ENCODE data around the gene KRT77.
"Not testable (repeated sequence)": the region's sequence is repeated elsewhere in the genome, so short reads cannot be mapped to it uniquely, and the experiment has no call there.

The KRT77 gene

DNA sequence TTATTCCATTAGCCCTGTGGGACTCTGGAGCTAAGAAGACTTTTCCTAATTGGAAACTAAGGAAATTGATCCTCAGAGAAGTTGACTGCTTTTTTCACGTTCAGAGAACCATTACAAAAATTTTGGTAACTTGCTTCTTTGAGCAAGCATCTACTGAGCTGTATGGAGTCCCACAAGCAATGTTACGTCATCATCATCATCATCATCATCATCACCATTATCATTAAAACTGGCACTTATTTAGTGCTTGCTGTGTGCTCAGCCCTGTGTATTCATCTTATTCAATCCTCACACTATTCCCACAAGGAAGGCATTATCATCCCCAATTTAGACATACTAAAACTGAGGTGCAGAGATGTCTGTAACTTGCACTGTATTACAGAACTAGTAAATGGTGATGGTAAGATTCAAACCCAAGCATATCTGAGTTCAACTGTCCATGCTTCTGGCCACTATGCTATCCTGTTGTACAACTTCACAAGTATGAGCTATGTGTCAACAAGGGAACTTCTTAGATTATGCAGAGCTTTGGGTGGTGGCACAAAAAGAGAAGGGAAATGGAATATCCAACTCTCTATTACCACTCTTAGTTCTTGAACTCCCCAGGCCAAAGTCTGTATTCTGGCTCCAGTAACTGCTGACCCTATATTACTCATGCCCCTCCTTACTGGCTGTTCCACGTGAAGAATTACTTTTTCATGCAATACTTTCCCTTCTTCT, 29.5 kb downstream of the KRT77 start:
- DNase-seq: no peak

DNA sequence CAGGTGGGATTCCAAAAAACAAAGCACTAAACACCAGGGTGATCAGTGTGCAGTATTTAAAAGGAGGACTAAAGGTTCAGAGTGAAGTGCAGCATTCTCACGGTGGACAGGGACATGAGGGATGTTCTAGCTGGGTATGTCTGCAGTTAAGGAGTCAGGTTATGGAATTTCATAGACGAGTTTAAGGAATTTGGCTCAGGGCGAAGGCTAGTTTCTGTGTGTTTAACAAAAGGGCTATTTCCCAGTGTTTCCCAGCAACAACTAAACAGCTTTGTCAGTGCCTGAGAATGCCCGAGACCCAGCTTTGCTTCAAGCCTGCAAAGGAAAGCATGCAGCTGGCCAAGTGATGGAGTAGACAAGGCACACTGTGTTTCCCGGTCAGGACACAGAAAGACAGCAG, 30.1 kb downstream of the KRT77 start:
- DNase-seq: no peak

GRCh38 chr12:52672321-52672933, 30.9 kb downstream of the KRT77 start:
- no peak for DNase-seq

- DNase-seq: no peak
Measured at GRCh38 chr12:52670961-52671360, 32.4 kb downstream of the KRT77 start.

GRCh38 chr12:52670506-52670905, 32.8 kb downstream of the KRT77 start:
- no peak for DNase-seq

GRCh38 chr12:52669941-52670340, 33.4 kb downstream of the KRT77 start:
- DNase-seq: not testable (repeated sequence)

GRCh38 chr12:52669426-52669825, 33.9 kb downstream of the KRT77 start:
- no peak for DNase-seq

GRCh38 chr12:52667931-52668330, 35.4 kb downstream of the KRT77 start:
- no peak for DNase-seq

DNA sequence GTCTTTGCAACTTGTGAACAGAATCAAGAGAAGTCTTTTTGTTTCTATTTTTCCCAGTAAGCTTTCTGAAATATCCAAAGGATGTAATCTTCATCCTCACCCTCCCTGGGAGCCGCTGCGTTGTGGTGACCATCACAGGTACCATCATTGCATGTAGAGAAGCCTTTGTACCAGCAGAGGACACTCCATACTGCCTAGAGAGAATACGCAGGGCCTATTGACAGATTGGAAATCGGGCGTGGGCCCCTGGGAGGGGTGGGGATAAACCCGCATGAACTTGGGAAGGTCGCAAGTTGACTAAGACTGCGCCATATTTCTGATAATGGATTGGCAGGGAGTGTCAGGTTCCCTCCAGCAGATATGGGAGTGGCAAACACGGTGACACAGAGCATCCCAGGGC, 35.8 kb downstream of the KRT77 start:
- no peak for DNase-seq

DNA sequence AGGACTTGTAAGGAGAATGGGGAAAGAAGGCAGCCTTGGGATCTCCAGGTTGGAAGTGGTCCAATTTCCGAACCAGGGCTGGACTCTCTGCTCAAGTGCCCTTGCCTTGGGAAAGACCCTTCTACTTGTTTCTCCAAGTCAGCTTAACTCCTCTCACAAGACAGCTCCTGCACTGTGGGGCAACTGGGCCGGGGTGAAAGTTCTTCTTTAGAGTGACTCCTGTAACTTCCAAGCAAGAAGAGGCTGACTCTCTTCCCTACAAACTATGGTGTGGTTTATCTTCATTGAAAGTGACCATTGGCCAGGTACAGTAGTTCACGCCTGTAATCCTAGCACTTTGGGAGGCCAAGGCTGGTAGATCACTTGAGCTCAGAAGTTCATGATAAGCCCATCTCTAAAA, 36.9 kb downstream of the KRT77 start:
- DNase-seq: no peak

GRCh38 chr12:52663420-52663819, 39.9 kb downstream of the KRT77 start:
- DNase-seq: no peak

- DNase-seq: no peak
Measured at GRCh38 chr12:52662918-52663229, 40.5 kb downstream of the KRT77 start.

- DNase-seq: no peak
Measured at GRCh38 chr12:52662093-52662917, 41.0 kb downstream of the KRT77 start.

GRCh38 chr12:52661668-52662067, 41.7 kb downstream of the KRT77 start:
- DNase-seq: no peak

DNA sequence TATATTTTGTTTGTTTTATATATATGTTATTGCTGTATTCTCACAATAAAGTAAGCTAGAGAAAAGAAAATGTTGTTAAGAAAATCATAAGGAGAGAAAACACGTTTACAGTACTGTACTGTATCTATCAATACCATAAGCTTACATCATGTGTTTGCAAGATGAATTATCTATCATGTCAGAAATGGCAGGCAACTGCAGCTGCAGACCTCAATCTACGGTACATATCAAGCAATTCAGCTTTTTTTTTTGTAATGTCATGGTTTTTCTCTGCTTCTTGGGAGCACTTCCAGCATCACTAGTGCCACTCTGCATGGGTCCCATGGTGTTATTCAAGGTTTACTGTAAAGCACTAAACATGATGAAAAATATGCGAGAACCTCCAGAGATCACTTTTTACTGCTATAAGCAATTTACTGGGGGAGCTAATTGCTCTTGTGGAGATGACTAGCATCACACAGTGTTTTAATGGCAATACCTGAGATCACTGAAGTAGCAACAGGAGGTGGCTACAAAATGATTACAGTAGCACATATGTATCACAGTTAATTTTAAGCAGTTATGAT, 42.3 kb downstream of the KRT77 start:
- no peak for DNase-seq

DNA sequence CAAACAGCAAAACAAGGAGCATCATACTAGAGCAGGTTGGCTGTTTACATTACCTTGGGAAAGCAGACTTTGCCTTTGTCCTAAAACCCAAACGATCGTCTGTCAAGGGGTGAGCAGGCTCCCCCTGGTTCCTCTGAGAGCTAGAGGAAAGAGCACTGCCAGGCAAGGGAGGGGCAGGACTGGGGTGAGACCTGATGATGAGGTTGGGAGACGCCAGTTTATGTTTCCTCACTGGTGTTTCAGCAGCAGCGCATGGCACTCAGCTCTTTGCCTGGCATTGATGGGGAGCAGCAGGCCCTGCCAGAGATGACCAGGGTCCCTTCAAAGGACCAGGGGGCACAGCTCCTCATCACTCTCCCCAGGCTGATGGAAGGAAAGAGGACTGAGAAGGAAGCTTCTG, 43.4 kb downstream of the KRT77 start:
- no peak for DNase-seq

GRCh38 chr12:52659395-52659794, 43.9 kb downstream of the KRT77 start:
- no peak for DNase-seq

GRCh38 chr12:52658196-52658595, 45.1 kb downstream of the KRT77 start:
- no peak for DNase-seq

DNA sequence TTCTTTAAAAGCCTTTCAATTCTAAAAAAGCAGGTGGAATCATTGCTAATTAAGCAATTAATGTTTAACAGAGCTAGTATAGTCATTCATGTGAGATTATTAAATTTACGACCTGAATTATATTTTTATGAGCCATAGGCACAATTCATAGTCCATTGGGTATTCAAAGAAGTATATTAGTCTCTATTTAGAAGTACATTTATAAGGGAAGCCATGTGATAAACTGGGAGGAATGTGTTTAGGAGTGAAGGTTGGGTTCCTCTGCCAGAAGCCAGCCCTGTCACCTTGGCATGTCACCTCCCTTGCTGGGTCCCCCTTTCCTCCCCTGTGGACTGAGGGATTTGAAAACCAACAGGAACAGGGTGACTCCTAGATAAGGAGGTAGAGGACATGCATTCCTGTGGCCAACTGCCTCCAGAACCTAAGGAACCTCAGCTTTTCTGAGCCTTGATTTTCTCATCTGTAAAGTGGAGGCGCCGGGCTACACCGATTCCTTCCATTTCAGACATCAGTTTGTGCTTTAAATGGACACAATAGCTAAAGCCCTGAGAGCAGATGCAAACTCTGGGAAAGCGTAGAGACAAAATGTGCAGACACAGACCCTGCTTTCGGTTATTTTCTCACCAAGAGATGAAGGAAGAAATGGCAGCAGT, 45.9 kb downstream of the KRT77 start:
- no peak for DNase-seq

- DNase-seq: no peak
Measured at GRCh38 chr12:52656616-52657015, 46.7 kb downstream of the KRT77 start.

- no peak for DNase-seq
Measured at GRCh38 chr12:52655720-52656124, 47.6 kb downstream of the KRT77 start.

DNA sequence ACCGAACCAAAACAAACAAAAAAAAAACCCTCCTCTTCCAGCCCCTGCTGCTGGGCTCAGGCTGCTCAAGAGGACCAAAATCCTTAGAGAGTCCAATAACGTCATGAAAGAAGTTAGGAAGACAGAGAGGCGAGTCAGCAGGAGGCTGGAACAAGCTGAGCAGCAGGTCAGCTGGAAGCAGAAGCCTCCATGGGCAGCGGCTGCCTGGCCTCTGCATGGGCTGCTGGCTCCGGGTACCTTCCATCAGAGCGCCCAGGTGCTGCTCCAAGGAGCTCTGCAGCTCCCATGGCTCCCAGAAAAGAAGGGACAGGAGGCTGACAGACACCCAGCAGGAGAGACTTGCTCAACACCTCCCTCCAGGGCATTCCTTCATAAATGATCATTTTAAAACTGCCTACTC, 48.1 kb downstream of the KRT77 start:
- DNase-seq: no peak

DNA sequence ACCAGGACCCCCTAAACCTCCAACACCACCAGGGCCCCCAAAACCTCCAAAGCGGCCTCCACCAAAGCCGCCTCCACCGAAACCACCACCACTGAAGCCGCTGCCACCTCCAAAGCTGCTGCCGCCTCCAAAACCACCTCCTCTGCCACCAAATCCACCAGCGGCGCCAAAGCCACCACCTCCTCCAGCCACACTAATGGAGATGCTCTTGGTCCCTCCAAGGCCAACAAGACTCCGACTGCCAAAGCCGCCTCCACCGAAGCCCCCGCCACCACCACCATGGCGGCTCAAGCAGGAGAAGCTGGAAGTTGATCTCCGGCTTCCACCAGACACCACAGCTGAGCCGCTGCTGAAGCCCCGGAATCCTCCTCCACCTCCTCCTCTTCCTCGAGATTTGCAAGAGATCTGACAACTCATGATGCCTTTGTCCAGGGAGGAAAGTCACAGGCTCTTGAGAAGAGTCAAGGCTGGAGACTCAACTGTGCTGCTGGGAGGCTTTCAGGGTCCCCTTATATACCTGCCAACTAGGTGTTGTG, 51.5 kb downstream of the KRT77 start, which contains the start of gene KRT2:
Gene KRT2, minus strand, starts transcription at position 486 of the 536 bp plus-strand sequence. Its CDS starts 69 bp downstream, at position 417.
- no peak for DNase-seq

Measured in NCI-H146 (cell line).